ENCODE measurements around the gene HDGF. TPM values are rescaled to one million over a fixed set of nuclear protein-coding genes. Genes with fewer than 3 reads are reported as not detected.

The HDGF gene
- total RNA-seq, 1 donor = 177 TPM

- Histone ChIP-seq H3K79me2 (ENCODE audit: insufficient read depth, low read length) (peaks cover 90% of the 10 kb centered on the region), H3K9me3 (ENCODE audit: low read depth, low read length) (no peaks in the 10 kb centered on the region), H3K4me2 (ENCODE audit: insufficient read depth, low read length) (no peak overlapping the region), H3K36me3 (ENCODE audit: insufficient read depth, low read length) (peaks cover 7% of the 10 kb centered on the region), H3K4me1 (ENCODE audit: insufficient read depth, low read length) (peaks cover 12% of the 10 kb centered on the region), H3K4me3 (ENCODE audit: insufficient read depth, low read length) (no peak overlapping the region), H4K20me1 (ENCODE audit: insufficient read depth, low read length) (peaks cover 58% of the 10 kb centered on the region), H2AFZ (ENCODE audit: low read length) (no peak overlapping the region), H3K27me3 (ENCODE audit: insufficient read depth, low read length) (no peaks in the 10 kb centered on the region), H3K27ac (ENCODE audit: low read depth, low read length) (no peak overlapping the region)
- no peak for TF ChIP-seq CTCF (IDR thresholded peaks at IDR 0.05; ENCODE audit: extremely low read depth, low read depth, low read length)
- no peak for DNase-seq (ENCODE audit: insufficient read length, low spot score, missing footprints)
Observed at GRCh38 chr1:156772222-156772621, 20.7 kb upstream of the HDGF start.

- Histone ChIP-seq H3K79me2 (ENCODE audit: insufficient read depth, low read length) (peaks cover 68% of the 10 kb centered on the region), H3K36me3 (ENCODE audit: insufficient read depth, low read length) (peaks cover 7% of the 10 kb centered on the region), H3K4me2 (ENCODE audit: insufficient read depth, low read length) (peak overlapping the region; percentile 97), H3K4me3 (ENCODE audit: insufficient read depth, low read length) (peak overlapping the region; percentile 82), H3K27ac (ENCODE audit: low read depth, low read length) (peak overlapping the region; percentile 88), H3K4me1 (ENCODE audit: insufficient read depth, low read length) (peaks cover 23% of the 10 kb centered on the region), H4K20me1 (ENCODE audit: insufficient read depth, low read length) (peaks cover 37% of the 10 kb centered on the region), H3K27me3 (ENCODE audit: insufficient read depth, low read length) (no peaks in the 10 kb centered on the region), H2AFZ (ENCODE audit: low read length) (no peak overlapping the region), H3K9me3 (ENCODE audit: low read depth, low read length) (no peaks in the 10 kb centered on the region)
- DNase-seq (ENCODE audit: insufficient read length, low spot score, missing footprints) = no peak
- TF ChIP-seq CTCF (IDR thresholded peaks at IDR 0.05; ENCODE audit: extremely low read depth, low read depth, low read length) = no peak
Observed at GRCh38 chr1:156768610-156769295, 17.3 kb upstream of the HDGF start.

- Histone ChIP-seq H2AFZ (ENCODE audit: low read length) (peak overlapping the region; percentile 56), H3K9me3 (ENCODE audit: low read depth, low read length) (no peaks in the 10 kb centered on the region), H3K4me3 (ENCODE audit: insufficient read depth, low read length) (peak overlapping the region; percentile 82), H4K20me1 (ENCODE audit: insufficient read depth, low read length) (peaks cover 30% of the 10 kb centered on the region), H3K36me3 (ENCODE audit: insufficient read depth, low read length) (peaks cover 7% of the 10 kb centered on the region), H3K4me2 (ENCODE audit: insufficient read depth, low read length) (peak overlapping the region; percentile 97), H3K27ac (ENCODE audit: low read depth, low read length) (peak overlapping the region; percentile 88), H3K79me2 (ENCODE audit: insufficient read depth, low read length) (peaks cover 61% of the 10 kb centered on the region), H3K4me1 (ENCODE audit: insufficient read depth, low read length) (peaks cover 23% of the 10 kb centered on the region), H3K27me3 (ENCODE audit: insufficient read depth, low read length) (no peaks in the 10 kb centered on the region)
- TF ChIP-seq CTCF (IDR thresholded peaks at IDR 0.05; ENCODE audit: extremely low read depth, low read depth, low read length) = no peak
- DNase-seq (ENCODE audit: insufficient read length, low spot score, missing footprints) = no peak
Observed at GRCh38 chr1:156767879-156768604, 16.6 kb upstream of the HDGF start.

Data from osteoblast (primary cell).